GM23338 (cell line): ENCODE data around the gene CIB4. TPM values are rescaled to one million over a fixed set of nuclear protein-coding genes. Genes with fewer than 3 reads are reported as not detected.

ENCODE experiments used
- STAT1 ChIP-seq: IDR thresholded peaks from one replicate; pipeline ENCODE4 v1.6.1; 2016; ENCODE audit warnings: antibody characterized with exemption; ENCODE audit not compliant: unreplicated experiment
- ZNF331 ChIP-seq: fragments of 250-450 bp; sonication (Bioruptor Pico); IDR thresholded peaks from 2 replicates; pipeline ENCODE4 v1.5.0; 2020; ENCODE audit warnings: low read depth, mild to moderate bottlenecking, moderate library complexity
- polyA plus RNA-seq: library from polyadenylated mRNA; unstranded; fragments of >200 nt; fragmentation: Nextera tagmentation; extraction: Ambion mirVana; gene quantifications from 2 replicates; pipeline ENCODE4 v1.2.1, GENCODE V29; 2016
- total RNA-seq: library from RNA; depleted of rRNA; stranded (reverse); fragments of >200 nt; shearing (Covaris generic); gene quantifications from 2 replicates; pipeline ENCODE4 v1.2.3, GENCODE V29; 2014
- TF ChIP-seq, protein P1 (sequence below): fragments of 250-450 bp; sonication (Bioruptor Pico); IDR thresholded peaks from 2 replicates; pipeline ENCODE4 v1.5.0; 2020; ENCODE audit warnings: mild to moderate bottlenecking, moderate library complexity
- TF ChIP-seq, protein P2 (sequence below): IDR thresholded peaks from one replicate; pipeline ENCODE4 v1.6.1; 2018; ENCODE audit warnings: antibody characterized with exemption; ENCODE audit not compliant: unreplicated experiment
- TF ChIP-seq, protein P3 (sequence below): IDR thresholded peaks from 2 replicates; pipeline ENCODE4 v1.6.1; 2016; ENCODE audit warnings: antibody characterized with exemption

The CIB4 gene
- total and polyA plus RNA-seq, 2 experiments from 2014 or later = not detected

DNA sequence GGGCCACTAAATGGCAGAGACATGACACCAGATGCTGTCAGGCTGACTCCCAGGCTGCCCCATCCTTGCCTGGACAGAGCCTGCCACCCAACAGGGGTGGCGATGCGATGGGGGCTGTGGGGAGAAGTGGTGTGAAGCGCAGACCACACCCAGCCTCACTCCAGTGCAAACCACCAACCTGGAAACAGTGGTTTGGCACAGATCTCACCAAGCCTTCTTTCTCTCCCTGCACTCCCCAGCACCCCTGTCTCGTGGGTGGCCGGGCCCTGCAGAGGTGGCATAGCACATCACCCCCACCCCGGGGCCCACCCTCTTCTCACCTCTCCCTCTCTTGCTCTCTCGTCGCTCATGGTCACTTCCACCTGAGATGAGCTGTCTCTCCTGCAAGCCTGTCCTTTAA lies 32.6 kb downstream of the CIB4 start (continued):
- TF ChIP-seq, protein P1, sequence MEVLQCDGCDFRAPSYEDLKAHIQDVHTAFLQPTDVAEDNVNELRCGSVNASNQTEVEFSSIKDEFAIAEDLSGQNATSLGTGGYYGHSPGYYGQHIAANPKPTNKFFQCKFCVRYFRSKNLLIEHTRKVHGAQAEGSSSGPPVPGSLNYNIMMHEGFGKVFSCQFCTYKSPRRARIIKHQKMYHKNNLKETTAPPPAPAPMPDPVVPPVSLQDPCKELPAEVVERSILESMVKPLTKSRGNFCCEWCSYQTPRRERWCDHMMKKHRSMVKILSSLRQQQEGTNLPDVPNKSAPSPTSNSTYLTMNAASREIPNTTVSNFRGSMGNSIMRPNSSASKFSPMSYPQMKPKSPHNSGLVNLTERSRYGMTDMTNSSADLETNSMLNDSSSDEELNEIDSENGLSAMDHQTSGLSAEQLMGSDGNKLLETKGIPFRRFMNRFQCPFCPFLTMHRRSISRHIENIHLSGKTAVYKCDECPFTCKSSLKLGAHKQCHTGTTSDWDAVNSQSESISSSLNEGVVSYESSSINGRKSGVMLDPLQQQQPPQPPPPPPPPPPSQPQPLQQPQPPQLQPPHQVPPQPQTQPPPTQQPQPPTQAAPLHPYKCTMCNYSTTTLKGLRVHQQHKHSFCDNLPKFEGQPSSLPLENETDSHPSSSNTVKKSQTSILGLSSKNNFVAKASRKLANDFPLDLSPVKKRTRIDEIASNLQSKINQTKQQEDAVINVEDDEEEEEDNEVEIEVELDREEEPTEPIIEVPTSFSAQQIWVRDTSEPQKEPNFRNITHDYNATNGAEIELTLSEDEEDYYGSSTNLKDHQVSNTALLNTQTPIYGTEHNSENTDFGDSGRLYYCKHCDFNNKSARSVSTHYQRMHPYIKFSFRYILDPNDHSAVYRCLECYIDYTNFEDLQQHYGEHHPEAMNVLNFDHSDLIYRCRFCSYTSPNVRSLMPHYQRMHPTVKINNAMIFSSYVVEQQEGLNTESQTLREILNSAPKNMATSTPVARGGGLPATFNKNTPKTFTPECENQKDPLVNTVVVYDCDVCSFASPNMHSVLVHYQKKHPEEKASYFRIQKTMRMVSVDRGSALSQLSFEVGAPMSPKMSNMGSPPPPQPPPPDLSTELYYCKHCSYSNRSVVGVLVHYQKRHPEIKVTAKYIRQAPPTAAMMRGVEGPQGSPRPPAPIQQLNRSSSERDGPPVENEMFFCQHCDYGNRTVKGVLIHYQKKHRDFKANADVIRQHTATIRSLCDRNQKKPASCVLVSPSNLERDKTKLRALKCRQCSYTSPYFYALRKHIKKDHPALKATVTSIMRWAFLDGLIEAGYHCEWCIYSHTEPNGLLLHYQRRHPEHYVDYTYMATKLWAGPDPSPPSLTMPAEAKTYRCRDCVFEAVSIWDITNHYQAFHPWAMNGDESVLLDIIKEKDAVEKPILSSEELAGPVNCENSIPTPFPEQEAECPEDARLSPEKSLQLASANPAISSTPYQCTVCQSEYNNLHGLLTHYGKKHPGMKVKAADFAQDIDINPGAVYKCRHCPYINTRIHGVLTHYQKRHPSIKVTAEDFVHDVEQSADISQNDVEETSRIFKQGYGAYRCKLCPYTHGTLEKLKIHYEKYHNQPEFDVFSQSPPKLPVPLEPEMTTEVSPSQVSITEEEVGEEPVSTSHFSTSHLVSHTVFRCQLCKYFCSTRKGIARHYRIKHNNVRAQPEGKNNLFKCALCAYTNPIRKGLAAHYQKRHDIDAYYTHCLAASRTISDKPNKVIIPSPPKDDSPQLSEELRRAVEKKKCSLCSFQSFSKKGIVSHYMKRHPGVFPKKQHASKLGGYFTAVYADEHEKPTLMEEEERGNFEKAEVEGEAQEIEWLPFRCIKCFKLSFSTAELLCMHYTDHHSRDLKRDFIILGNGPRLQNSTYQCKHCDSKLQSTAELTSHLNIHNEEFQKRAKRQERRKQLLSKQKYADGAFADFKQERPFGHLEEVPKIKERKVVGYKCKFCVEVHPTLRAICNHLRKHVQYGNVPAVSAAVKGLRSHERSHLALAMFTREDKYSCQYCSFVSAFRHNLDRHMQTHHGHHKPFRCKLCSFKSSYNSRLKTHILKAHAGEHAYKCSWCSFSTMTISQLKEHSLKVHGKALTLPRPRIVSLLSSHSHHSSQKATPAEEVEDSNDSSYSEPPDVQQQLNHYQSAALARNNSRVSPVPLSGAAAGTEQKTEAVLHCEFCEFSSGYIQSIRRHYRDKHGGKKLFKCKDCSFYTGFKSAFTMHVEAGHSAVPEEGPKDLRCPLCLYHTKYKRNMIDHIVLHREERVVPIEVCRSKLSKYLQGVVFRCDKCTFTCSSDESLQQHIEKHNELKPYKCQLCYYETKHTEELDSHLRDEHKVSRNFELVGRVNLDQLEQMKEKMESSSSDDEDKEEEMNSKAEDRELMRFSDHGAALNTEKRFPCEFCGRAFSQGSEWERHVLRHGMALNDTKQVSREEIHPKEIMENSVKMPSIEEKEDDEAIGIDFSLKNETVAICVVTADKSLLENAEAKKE (CRISPR knock-in tag) = no peak
- TF ChIP-seq, protein P2, sequence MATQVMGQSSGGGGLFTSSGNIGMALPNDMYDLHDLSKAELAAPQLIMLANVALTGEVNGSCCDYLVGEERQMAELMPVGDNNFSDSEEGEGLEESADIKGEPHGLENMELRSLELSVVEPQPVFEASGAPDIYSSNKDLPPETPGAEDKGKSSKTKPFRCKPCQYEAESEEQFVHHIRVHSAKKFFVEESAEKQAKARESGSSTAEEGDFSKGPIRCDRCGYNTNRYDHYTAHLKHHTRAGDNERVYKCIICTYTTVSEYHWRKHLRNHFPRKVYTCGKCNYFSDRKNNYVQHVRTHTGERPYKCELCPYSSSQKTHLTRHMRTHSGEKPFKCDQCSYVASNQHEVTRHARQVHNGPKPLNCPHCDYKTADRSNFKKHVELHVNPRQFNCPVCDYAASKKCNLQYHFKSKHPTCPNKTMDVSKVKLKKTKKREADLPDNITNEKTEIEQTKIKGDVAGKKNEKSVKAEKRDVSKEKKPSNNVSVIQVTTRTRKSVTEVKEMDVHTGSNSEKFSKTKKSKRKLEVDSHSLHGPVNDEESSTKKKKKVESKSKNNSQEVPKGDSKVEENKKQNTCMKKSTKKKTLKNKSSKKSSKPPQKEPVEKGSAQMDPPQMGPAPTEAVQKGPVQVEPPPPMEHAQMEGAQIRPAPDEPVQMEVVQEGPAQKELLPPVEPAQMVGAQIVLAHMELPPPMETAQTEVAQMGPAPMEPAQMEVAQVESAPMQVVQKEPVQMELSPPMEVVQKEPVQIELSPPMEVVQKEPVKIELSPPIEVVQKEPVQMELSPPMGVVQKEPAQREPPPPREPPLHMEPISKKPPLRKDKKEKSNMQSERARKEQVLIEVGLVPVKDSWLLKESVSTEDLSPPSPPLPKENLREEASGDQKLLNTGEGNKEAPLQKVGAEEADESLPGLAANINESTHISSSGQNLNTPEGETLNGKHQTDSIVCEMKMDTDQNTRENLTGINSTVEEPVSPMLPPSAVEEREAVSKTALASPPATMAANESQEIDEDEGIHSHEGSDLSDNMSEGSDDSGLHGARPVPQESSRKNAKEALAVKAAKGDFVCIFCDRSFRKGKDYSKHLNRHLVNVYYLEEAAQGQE = no peak
- TF ChIP-seq, protein P3, sequence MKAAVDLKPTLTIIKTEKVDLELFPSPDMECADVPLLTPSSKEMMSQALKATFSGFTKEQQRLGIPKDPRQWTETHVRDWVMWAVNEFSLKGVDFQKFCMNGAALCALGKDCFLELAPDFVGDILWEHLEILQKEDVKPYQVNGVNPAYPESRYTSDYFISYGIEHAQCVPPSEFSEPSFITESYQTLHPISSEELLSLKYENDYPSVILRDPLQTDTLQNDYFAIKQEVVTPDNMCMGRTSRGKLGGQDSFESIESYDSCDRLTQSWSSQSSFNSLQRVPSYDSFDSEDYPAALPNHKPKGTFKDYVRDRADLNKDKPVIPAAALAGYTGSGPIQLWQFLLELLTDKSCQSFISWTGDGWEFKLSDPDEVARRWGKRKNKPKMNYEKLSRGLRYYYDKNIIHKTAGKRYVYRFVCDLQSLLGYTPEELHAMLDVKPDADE = no peak
- TF ChIP-seq ZNF331 (CRISPR knock-in tag) = no peak
- TF ChIP-seq STAT1 = no peak
